ENCODE measurements around the gene DNAJC5. TPM values are rescaled to one million over a fixed set of nuclear protein-coding genes. Genes with fewer than 3 reads are reported as not detected.

Gene DNAJC5
- total and polyA plus RNA-seq, 2 donors (not counting 1 experiment from before 2014, with no cell fraction given): 12.2 to 33.3 TPM

GRCh38 chr20:63973636-63974401 lies 78.9 kb downstream of the DNAJC5 start:
- TF ChIP-seq CTCF (IDR thresholded peaks at IDR 0.05) (peak; percentile 98), EZH2 (IDR thresholded peaks at IDR 0.05; ENCODE audit: borderline replicate concordance, insufficient read depth, low read depth, low read length, poor library complexity, severe bottlenecking) (no peak)
- Histone ChIP-seq H3K9ac (ENCODE audit: low read length) (no peak overlapping the region), H3K27me3 (replicated peaks in 1 of 4; ENCODE audit: control extremely low read depth in 1 of 4, control insufficient read depth in 3 of 4, insufficient read depth in 4 of 4, low read length in 3 of 4) (no peaks in the 10 kb centered on the region), H3K36me3 (replicated peaks in 1 of 2; ENCODE audit: control extremely low read depth in 1 of 2, control insufficient read depth in 1 of 2, extremely low read depth in 1 of 2, insufficient read depth in 2 of 2, low read length in 1 of 2) (peaks cover 0 to 2% of the 10 kb centered on the region in 2 experiments), H2AFZ (ENCODE audit: insufficient read depth, low read depth, low read length, poor library complexity, severe bottlenecking) (no peak overlapping the region), H3K4me3 (ENCODE audit: control extremely low read depth in 1 of 5, extremely low read depth in 1 of 5, insufficient read depth in 1 of 5, low read depth in 2 of 5, low read length in 4 of 5) (no peak overlapping the region), H3K4me1 (ENCODE audit: control insufficient read depth in 2 of 2, insufficient read depth in 2 of 2, low read length in 2 of 2) (peaks cover 20 to 32% of the 10 kb centered on the region in 2 donors), H4K20me1 (ENCODE audit: control insufficient read depth, insufficient read depth, low read length, poor library complexity, severe bottlenecking) (peaks cover 10% of the 10 kb centered on the region), H3K27ac (ENCODE audit: low read length in 2 of 2) (no peak overlapping the region), H3K4me2 (replicated peaks; ENCODE audit: low read depth, low read length, poor library complexity, severe bottlenecking) (peak overlapping the region; percentile 45), H3K9me3 (ENCODE audit: control extremely low read depth in 1 of 3, control insufficient read depth in 2 of 3, insufficient read depth in 1 of 3, low read length in 2 of 3) (no peaks in the 10 kb centered on the region), H3K79me2 (ENCODE audit: control insufficient read depth, insufficient read depth, low read length) (no peaks in the 10 kb centered on the region)
- DNase-seq (peak; percentile 83), ATAC-seq (ENCODE audit: low read depth) (peak; percentile 67)
- ChIA-PET POLR2A (interaction anchor here (0.5 to 1.0 kb wide), 3 partner anchors 17 to 477 kb away, joined by 3 to 7 read pairs (median 3); no protein-coding TSS in a partner anchor), CTCF (interaction anchor here (0.6 to 3.0 kb wide), 37 partner anchors 9 to 751 kb away, joined by 3 to 26 read pairs (median 4); partner anchors contain the start of genes ABHD16B, ARFRP1, PPDPF and PTK6)
- intact Hi-C loops (cut with micrococcal nuclease): loop anchor here (1.0 kb wide), 3 partner anchors 188 to 478 kb away; no protein-coding TSS in a partner anchor
- 26% methylated on average over 37 of the region's 37 CpGs for WGBS (ENCODE audit: insufficient coverage)
- Mint-ChIP-seq H3K27ac (no peak overlapping the region), H3K9me3 (ENCODE audit: insufficient read depth) (no peaks in the 10 kb centered on the region), H3K4me3 (no peak overlapping the region), H3K4me1 (peaks cover 26% of the 10 kb centered on the region), H3K27me3 (no peaks in the 10 kb centered on the region)

All from B cell (primary cell).